Caki2 (cell line): Measurements from ENCODE around the gene TSEN15. TPM values are rescaled to one million over a fixed set of nuclear protein-coding genes. Genes with fewer than 3 reads are reported as not detected.

ENCODE experiments used
- total RNA-seq: library from RNA; depleted of rRNA; stranded (reverse); fragments of >200 nt; shearing (Covaris generic); gene quantifications from 2 replicates; pipeline ENCODE4 v1.2.3, GENCODE V29; 2014; ENCODE audit warnings: low replicate concordance; rRNA removed

Gene TSEN15
- total RNA-seq, 1 experiment from 2014 or later = 52.3 TPM

Other genes starting within 250 kb of the TSEN15 start
- 0.70 and 0.91 TPM in 2 replicates for gene RGL1, start 246.6 kb upstream of the TSEN15 start, total RNA-seq
- gene COLGALT2, start 14.0 kb upstream of the TSEN15 start, total RNA-seq = 0.09 and 0.10 TPM in 2 replicates